Hippocampal formation (tissue), 2 donors: ENCODE results near the gene MEGF6.

ENCODE experiments used
- DNase-seq, 2 donors: peaks; one replicate each; lab custom pipeline; 2025; lab: John Stamatoyannopoulos, UW

MEGF6 gene

DNA sequence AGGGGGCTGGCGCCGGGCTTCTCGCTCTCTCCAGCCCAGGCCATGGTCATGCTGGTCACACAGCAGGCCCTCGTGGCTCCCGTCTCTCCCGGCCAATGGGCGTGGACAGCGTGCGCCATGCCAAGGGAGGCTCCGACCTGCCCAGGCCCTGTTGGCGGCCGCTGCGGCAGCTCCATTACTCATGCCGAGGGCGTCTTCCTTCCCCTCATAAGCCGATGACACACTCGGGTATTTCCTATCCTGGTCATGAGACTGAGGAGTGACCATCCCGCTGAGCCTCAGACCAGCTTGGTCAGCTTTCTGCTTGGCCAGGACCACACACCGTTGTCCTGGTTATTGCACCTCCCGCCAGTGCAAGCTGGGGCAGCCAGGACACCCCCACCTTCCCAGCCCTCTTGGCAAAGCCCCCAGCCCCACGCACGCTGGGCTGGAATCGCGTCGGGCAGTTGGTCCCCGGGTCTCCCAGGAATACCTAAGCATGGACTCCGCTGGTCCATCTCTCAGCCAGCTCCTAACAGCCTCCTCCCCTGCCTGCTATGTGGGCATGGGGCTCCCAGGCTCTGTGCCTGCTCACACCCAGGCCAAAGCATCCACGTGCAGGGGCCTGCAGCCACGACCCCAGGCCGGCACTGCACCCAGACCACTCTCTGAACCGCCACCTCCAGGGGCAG is 107.0 kb downstream of the MEGF6 start:
- peak; percentile 7 to 24 for DNase-seq

DNA sequence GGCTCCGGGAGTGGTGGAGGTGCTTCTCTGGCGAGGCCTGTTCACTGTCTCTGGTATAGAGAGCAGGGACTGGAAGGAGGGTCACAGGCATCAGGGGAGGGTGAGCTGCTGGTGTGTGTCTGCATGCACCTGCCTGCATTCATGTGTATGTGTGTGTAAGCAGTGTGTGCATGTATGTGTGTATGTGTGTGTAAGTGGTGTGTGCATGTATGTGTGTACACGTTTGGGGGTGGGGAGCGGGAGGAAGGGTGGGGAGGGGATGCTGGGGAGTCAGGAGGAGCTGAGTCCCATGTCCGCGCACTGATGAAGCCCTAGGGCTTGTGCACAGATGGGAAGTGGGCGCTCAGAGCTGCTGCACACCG is 107.8 kb downstream of the MEGF6 start:
- DNase-seq: no peak

DNA sequence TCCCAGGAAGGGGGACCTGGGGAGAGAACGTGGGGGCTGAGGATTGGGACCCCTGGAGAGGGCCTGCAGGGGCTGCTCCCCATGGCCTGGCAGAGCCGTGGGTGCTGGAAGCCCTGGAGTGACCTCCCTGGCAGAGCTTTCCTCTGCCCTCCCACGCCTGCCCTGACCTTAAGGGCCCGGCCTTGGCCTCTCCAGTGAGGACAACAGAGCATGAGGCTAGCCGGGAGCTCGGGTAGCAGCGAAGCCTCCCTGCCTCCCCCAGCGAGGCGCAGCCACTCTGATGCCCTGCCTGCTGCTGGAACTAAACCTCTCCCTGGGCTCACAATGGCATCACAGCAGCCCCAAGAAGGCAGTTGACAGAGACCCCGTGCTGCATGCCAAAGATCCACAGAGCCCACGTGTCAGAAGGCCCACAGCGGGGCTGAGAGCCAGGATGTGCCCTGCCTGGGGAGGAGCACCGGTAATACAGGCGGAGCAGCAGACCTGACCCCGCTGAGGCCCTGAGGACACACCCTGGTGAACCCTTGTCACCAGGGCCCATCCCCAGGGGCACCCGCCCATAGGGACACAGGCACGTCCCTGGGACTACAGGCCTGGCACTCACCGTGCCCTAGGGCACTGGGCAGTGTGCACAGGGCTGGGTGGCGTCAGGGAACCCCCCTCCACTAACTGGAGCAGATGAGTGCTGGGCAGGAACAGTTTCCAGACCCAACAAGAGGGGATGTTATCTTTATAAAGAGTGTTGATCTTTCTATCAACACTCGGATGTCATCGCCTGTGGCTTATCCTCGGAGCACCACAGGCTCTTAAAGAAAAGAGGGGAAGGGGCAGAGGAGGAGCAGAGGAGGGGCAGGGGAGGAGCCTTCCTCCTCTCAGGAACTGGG is 108.4 kb downstream of the MEGF6 start:
- DNase-seq: no peak

DNA sequence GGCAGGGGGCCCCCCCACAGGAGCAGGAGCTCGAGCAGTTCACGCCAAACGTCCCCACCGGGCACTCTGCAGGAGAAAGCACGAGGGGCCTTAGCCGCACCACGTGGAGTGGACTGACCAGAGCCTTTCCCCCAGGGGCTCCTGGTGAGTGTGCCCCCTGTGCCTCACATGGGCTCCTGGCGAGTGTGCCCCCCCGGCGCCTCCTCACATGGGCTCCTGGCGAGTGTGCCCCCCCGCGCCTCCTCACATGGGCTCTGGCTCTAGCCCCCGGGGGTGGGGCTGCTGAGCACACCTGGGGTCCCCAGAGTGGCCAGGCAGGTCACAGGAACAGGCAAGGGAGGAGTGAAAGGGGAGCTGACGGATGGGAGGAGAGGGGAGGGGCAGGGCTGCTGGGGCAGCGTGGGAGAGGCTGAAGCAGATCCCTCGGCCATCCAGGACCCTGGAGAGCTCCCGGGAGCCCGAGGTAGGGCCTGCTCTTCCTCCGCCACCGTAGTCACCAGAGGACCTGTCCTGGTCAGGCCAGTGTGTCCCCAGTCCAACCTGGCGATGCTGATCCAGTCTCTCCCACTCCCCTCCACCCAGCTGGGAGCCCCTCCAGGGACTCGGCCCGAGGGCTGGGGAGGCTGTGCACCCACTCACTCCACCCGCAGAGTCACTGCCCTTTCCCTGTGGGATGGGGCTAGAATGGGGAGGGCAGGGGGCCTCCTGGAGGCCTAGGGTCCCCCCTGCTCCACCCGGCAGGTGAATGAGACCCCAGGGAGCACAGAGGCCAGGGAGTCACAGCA is 109.3 kb downstream of the MEGF6 start:
- no peak for DNase-seq

DNA sequence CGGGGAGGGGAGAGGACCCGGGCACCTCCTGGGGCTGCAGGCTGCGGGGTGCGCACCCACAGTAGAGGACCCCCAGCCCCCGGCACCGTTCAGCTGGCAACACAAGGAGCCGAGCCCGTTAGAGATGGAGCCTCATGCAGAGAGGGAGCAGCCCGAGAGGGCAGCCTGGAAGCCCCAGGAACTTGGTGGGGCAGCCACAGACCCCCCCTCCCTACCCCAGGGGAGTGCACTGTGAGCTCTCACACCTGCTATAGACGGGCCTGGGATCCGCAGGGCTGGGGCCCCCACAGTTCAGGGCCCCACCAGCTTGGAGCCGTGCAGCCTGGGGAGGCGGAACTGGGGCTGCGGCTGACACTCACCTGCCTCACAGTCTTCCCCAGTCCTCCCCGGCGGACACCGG is 109.9 kb downstream of the MEGF6 start:
- DNase-seq: no peak

DNA sequence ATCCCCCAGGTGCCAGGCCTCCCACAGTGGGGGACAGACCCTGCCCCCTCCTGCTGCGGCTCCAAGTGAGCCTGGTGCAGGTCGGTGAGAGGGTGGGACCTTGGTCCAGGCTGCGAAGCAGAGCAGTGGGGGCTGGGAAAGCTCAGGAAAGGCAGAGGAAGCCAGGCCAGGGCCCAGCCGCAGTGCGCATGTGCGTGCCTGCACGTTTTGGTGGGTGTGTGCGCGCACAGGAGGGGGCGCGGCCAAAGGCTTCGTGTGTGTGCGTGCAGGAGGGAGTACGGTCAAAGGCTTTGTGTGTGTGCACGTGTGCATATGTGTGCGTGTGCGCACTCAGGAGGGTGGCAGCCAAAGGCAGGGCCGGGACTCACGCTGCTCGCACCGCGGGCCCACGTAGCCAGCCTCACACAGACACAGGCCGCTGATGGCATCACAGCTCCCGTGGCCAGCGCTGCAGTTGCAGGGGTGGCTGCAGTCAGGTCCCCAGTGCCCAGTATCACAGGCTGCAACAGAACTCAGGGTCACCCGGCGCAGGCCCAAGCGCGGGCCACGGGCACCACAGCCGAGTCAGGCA is 111.0 kb downstream of the MEGF6 start:
- DNase-seq: no peak

DNA sequence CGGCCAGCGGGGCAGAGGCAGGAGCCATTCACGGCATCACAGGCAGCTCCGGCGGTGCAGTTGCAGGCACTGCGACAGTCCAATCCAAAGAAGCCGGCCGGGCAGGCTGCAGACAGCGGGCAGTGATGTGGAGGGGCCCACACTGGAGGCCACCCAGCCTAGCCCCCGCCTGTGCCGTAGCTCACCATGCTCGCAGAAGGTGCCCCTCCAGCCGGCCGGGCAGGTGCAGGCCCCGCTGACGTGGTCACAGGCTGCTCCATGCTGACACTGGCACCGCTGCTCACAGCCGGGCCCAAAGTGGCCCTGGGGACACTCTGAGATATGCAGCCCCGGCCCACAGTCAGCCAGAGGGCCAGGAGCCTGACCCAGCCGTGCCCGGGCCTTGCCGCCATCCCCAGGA is 111.7 kb downstream of the MEGF6 start:
- no peak for DNase-seq

DNA sequence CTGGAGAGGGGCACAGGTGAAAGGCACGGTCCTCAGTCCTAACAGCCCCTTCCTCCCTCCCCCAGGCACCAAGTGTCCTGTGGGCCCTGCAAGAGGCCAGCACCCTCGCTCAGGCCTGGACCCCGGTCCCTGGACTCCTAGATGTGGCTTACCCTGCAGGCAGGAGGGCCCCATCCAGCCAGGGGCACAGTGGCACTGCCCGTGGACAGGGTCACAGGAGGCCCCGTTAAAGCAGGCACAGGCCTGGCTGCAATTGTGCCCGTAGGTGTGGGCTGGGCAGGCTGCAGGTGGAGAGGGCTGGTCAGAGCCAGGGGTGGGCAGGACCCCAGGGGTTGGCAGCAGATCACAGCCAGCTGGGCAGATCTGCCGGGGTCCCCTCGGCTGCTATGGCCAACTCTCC is 112.3 kb downstream of the MEGF6 start:
- DNase-seq: no peak

DNA sequence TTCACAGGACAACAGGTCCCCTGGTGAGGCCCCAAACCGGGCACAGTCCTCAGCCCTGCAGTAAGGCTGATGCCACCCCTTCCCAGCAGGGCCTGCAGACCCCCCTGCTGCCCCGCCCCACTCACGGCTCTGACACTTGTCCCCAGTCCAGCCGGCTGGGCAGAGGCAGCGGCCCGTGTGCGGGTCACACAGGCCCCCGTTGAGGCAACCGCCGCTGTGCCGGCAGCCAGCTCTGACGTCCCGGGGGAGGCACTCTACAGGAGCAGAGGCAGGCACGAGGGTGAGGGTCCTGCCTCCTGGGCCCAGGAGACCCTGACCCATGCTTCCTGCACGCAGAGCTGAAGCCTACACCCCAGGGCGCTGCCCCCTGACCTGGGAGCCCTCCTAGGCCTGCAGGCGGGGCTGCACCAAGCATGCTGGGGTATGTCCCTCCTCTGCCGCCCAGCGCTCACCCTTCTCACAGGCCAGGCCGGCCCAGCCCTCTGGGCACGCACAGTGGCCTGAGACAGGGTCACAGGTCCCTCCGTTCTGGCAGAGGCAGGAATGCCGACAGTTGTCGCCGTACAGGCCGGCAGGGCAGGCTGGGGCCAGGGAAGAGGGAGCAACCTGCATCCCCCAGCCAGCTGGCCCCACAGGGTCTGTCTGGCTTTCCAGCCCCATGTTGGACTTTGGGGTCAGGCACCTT is 112.9 kb downstream of the MEGF6 start:
- DNase-seq: no peak

DNA sequence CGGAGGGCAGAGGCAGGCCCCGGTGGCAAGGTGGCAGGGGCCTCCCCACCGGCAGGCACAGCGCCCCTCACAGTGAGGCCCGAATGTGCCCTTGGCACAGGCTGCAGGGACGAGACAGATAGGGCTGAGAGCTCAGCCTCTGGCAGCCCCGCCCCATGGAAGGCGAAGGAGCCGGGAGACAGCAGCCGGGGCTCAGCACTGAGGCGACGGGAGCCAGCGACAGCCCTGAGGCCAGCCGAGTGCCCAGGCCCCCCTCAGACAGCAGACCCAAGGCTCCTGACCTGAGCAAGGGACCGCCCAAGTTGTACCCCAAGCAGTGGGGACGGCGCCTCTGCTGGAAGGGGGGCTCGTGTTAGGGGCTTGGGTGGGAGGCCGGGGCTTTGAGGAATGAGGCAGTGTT is 113.8 kb downstream of the MEGF6 start:
- no peak for DNase-seq

DNA sequence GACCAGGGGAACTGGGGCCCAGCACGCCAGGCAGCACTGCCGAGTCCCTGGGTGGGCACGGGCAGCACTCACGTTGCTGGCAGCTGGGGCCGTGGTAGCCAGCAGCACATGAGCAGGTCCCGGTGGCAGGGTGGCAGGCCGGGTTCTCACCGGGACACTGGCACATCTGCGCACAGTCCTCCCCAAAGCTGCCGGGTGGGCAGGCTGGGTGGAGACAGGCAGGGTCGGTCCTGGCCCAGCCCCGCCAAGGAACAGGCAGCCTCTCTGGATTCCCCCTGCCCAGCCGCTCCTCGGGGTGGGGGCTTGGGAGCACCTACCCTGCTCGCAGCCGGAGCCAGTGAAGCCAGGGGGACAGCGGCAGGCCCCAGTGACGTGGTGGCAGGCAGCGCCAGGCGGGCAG is 114.4 kb downstream of the MEGF6 start:
- no peak for DNase-seq

DNA sequence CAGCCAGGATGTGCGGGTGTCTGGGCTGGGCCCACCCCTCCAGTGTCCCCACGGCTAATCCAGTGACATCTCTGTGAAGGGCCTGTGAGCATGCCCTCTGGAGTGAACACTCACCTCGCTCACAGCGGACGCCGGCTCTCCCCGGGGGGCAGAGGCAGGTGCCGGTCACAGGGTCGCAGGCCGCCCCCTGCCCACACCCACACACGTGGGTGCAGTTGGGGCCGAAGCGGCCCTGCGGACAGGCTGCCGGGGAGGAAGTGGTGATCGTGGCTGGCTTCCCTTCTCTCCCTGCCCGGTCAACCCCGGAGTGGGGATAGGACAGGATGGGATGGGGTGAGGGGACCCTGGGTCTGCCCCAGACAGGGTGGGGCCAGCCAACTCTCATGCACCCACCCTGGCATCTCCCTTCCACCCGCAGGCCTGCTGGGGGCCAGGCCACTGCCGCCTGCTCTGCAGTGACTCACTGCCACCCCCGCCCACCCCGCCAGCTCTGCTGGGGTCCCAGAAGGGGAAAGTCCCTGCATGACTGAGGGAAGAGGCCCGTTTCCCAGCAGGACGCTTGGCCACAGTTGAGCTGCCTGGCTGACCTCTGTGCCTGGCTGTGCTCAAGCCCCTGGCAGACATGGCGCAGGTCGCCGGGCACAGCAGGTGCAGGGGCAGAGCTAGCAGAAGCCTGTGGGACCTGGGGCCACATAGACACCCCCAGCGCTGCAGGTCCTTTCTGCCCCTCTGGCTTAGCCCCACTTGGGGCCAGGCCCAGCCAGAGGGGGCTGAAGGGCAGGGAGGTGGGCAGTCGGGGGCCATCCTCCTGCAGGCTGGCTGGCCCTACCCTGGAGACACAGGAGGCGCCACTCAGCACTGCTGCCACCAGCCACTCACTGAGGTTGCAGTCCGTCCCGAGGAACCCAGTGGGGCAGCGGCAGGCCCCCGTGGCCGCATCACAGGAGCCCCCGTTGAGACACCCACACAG is 115.2 kb downstream of the MEGF6 start:
- DNase-seq: no peak

DNA sequence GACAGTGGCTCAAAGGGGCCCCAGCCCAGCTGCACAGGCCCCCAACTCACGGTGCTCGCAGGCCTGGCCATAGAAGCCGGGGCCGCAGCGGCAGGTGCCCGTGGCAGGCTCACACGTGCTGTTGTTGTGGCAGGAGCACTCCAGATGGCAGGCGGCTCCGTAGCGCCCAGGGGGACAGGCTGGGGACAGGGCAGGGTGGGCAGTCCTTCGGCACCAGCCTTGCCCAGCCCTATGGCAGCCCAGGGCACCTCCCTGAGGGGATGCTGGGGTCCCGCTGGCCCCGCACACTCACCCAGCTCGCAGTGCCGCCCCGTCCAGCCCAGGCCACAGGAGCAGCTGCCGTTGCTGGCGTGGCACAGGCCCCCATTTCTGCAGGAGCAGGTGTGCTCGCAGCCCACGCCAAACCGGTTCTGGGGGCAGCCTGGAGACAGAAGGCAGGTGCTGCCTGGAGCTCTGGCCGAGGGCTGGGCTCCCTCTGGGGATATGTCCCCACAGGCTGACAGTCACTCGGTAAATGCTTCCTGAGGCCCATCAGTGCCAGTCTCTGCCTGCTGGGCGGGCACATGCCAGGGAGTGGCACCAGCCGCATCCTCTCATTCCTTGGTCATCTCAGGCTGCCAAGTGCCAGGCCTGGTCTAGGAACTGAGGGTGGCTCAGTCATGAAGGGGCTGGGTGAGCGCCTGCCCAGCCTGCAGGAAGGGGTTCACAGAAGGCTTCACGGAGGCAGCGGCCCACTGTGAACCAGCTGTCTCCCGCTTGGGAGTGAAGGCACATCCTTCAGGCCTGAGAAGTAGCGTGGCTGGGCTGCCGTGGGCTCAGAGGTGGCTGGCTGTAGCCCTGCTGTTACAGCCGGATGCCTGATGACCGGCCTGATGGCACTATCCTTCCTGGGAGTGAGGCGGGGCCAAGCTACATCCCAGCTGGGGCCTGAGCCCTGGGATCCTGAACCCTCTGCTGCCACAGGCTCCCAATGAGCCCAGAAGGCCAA is 116.7 kb downstream of the MEGF6 start:
- no peak for DNase-seq

DNA sequence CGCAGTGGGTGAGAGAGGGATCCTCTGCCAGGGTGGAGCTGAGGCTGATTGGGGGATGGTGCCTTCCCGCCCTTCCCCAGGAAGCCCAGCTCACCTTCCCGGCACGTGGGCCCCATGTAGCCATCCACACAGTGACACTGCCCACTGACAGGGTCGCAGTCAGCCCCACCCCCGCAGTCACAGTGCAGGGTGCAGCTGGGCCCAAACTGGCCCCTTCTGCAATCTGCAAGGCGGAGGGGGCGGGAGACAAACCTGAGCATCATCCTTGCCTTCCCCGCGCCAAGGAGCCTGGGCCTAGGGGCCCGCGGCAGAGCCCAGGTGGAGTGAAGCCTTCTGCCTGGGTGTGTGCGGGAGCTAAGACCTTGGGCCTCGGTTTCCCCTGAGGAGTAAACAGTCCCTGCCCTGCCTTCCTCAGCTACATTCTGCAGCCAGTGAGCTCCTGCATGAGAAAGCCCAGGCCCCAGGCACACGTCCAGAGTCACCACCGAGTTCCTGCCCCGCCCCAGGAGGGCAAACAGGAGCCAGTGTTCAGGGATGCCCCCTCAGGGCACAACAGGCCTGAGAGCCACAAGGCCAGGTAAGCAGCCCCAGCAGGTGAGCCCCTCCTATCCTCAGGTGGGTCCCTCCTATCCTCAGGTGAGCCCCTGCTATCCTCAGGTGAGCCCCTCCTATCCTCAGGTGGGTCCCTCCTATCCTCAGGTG is 118.6 kb downstream of the MEGF6 start:
- DNase-seq: no peak

DNA sequence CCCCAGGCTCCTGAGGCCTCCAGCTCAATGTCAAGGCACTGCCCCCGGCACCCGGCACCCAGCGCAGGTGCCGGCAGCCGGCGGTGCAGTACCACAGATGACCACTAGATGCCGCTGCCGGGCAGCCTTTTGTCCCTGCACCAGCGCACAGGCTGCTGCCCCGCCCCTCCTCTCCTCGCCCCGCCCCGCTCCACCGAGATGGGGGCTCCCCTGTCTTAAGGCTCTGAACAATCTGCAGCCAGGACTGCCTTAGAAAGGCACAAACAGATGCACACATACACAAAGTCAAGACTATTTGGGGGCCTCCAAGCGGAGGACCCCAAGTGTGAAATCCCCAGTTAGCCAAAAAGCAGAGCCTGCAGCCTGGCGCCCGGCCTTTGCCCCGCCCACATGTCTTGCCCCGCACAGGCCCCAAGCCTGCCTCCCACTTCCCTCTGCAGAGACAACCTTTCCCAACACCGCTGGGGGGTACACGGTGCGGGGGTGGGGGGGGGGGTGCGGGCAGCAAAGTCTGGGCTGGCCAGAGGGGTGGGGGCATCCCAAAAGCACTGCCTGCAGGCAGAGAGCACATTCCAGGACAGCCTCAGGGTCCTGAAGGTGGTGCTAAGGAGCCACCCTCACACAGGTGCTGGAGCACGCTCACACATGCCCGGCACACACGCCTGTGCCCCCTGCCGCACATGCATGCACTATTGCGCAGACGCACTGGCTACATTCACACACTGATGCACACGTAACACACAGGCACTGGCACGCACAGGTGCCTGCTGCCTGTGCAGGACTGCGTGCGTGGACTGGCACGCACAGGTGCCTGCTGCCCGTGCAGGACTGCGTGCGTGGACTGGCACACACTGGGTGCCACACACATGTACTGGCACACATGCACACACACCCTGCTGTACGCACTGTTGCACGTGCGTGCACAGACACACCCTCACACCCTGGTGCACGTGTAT is 119.7 kb downstream of the MEGF6 start:
- peak; percentile 11 to 49 for DNase-seq

DNA sequence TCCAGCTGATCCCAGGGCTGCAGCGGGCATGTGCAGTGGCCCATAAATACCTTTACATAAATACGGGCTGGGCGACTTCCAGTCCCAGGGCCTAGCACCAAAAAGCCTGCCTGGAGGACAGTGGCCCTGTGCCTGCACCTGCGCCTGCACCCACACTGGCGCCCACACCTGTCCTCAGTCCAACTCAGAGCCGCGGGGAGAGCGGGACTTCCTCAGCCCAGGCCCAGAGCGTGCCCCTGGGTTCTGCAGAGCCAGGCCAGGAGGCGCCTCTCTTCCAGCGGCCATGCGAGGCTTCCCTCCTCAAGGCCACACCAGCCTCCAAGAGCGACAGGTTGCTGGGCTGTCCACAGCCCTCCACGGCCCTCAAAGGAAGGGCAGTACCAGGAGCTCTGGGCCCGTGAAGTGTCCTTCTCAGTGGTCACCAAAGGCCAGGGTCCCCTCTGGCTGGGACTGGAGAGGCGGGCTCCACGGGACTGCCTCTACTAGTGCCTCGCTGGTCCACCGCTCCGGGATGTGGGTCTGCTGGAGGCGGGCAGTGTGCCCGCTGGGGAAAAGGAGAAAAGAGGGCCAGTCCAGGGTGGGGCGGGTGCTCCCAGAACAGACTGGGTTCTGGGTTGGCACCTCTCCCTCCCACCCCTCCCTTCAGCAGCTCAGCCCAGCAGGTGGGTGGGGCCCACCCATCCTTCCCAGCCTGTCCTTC is 121.1 kb downstream of the MEGF6 start:
- DNase-seq: no peak

DNA sequence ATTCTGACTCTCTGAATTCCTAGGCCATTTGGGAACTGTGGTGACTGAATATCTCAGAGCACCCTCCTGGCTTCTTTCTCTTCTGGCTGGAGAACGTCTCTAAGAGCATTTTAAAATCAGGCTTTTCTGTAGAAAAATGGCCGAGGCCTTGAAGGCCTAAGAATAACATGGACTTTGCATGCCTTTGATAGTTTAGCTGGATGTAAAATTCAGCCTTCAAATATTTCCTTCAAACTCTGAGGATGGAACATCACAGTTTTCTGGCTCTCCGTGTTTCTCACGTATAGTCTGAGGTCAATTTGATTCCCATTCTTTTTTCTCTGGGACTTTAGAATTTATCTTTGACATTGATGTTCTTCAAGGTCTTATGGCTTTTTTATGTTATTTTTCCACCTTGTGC is 122.9 kb downstream of the MEGF6 start:
- no peak for DNase-seq
